ENCODE data around the gene QSER1. TPM values are rescaled to one million over a fixed set of nuclear protein-coding genes. Genes with fewer than 3 reads are reported as not detected.

QSER1 gene
- total and polyA plus RNA-seq, 5 donors from 2014 or later: 0.48 to 9.4 (median 0.67) TPM

GRCh38 chr11:33017965-33018364 is 125.4 kb downstream of the QSER1 start:
- Mint-ChIP-seq H3K27ac (no peak overlapping the region), H3K27me3 (peaks cover 74% of the 10 kb centered on the region), H3K9me3 (peaks cover 0 to 2% (median 0%) of the 10 kb centered on the region in 7 donors), H3K4me3 (peak overlapping the region in 1 of 4 donors; percentile 45), H3K4me1 (peaks cover 0 to 47% (median 19%) of the 10 kb centered on the region in 4 donors), H3K36me3 (no peaks in the 10 kb centered on the region)
- H3K4me3 ChIP-seq (ENCODE audit: low read depth, low read length): no peak overlapping the region
- DNase-seq (no peak), ATAC-seq (ENCODE audit: low read depth in 2 of 2) (no peak)
- no peaks in the 10 kb centered on the region for H3K36me3 ChIP-seq (ENCODE audit: control insufficient read depth, insufficient read depth, low read length)
- no peaks in the 10 kb centered on the region for H3K9me3 ChIP-seq (ENCODE audit: control insufficient read depth in 2 of 2, low read length in 2 of 2)
- peaks cover 32% of the 10 kb centered on the region for H3K27me3 ChIP-seq (ENCODE audit: control insufficient read depth, insufficient read depth, low read length)
- H3K4me1 ChIP-seq (ENCODE audit: control insufficient read depth, insufficient read depth, low read length, poor library complexity, severe bottlenecking): peaks cover 14% of the 10 kb centered on the region
- H3K27ac ChIP-seq (ENCODE audit: insufficient read depth, low read length, poor library complexity, severe bottlenecking): no peak overlapping the region

GRCh38 chr11:33018840-33019239 is 126.2 kb downstream of the QSER1 start:
- no peak for DNase-seq
- Mint-ChIP-seq H3K36me3 (no peaks in the 10 kb centered on the region), H3K27ac (no peak overlapping the region), H3K4me1 (peaks cover 0 to 42% (median 14%) of the 10 kb centered on the region in 4 donors), H3K9me3 (no peaks in the 10 kb centered on the region), H3K4me3 (peak overlapping the region in 1 of 4 donors; percentile 21), H3K27me3 (peaks cover 72% of the 10 kb centered on the region)
- H3K9me3 ChIP-seq (ENCODE audit: control insufficient read depth in 2 of 2, low read length in 2 of 2): no peaks in the 10 kb centered on the region
- H3K27ac ChIP-seq (ENCODE audit: insufficient read depth, low read length, poor library complexity, severe bottlenecking): no peak overlapping the region
- peaks cover 32% of the 10 kb centered on the region for H3K27me3 ChIP-seq (ENCODE audit: control insufficient read depth, insufficient read depth, low read length)
- peaks cover 14% of the 10 kb centered on the region for H3K4me1 ChIP-seq (ENCODE audit: control insufficient read depth, insufficient read depth, low read length, poor library complexity, severe bottlenecking)
- no peak overlapping the region for H3K4me3 ChIP-seq (ENCODE audit: low read depth, low read length)
- H3K36me3 ChIP-seq (ENCODE audit: control insufficient read depth, insufficient read depth, low read length): no peaks in the 10 kb centered on the region
- no peak for ATAC-seq (ENCODE audit: low read depth in 2 of 2)

DNA sequence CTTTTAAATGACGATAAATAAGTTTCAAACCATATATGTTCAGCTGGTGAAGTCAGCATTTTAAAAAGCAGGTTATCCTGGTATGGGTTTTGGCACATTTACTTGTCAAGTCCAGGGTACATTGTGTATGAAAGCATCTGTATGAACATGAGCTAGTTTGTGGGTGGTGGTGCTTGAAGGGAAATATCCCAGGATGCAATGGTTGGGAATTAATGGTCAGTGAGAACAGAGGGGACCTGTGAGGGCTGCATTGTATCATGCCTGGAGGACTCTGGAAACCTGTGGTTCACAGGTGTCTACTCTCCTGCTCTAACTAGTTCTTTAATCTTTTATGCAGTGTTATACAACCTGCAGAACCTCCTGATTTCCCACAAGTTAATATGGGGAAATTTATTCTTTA is 128.9 kb downstream of the QSER1 start:
- Mint-ChIP-seq H3K4me3 (no peak overlapping the region), H3K4me1 (peaks cover 0 to 27% (median 8%) of the 10 kb centered on the region in 4 donors), H3K36me3 (no peaks in the 10 kb centered on the region), H3K27me3 (peaks cover 72% of the 10 kb centered on the region), H3K27ac (peak overlapping the region in 1 of 3 donors; percentile 61), H3K9me3 (no peaks in the 10 kb centered on the region)
- Histone ChIP-seq H3K4me1 (ENCODE audit: control insufficient read depth, insufficient read depth, low read length, poor library complexity, severe bottlenecking) (peaks cover 1% of the 10 kb centered on the region), H3K27ac (ENCODE audit: insufficient read depth, low read length, poor library complexity, severe bottlenecking) (no peak overlapping the region), H3K4me3 (ENCODE audit: low read depth, low read length) (no peak overlapping the region), H3K27me3 (ENCODE audit: control insufficient read depth, insufficient read depth, low read length) (peaks cover 30% of the 10 kb centered on the region), H3K36me3 (ENCODE audit: control insufficient read depth, insufficient read depth, low read length) (no peaks in the 10 kb centered on the region), H3K9me3 (ENCODE audit: control insufficient read depth in 2 of 2, low read length in 2 of 2) (no peaks in the 10 kb centered on the region)
- ATAC-seq (ENCODE audit: low read depth in 2 of 2) (no peak), DNase-seq (no peak)

DNA sequence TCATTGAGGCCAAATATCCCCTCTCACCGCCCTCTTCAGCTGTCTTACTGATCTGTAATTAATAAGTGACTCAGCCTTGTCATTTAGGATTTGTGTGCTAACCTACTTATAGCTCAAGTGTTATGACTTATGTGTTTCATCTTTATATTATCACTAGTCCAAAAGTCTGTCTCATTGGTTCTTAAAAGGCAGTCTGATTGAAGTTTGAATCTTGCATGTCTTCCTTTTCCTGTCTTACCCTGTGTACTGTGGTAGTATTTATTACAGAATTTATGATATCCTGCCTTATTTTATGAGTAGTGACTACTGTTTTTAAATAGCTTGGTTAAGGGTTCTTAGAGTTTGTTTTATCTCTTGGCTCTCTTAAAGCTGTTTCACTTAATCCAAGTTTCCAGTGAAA is 129.3 kb downstream of the QSER1 start:
- Mint-ChIP-seq H3K4me1 (peaks cover 0 to 24% (median 8%) of the 10 kb centered on the region in 4 donors), H3K27ac (peak overlapping the region in 1 of 3 donors; percentile 61), H3K36me3 (no peaks in the 10 kb centered on the region), H3K9me3 (peaks cover 0 to 1% (median 0%) of the 10 kb centered on the region in 7 donors), H3K4me3 (peak overlapping the region in 1 of 4 donors; percentile 28), H3K27me3 (peaks cover 68% of the 10 kb centered on the region)
- Histone ChIP-seq H3K27me3 (ENCODE audit: control insufficient read depth, insufficient read depth, low read length) (peaks cover 25% of the 10 kb centered on the region), H3K27ac (ENCODE audit: insufficient read depth, low read length, poor library complexity, severe bottlenecking) (no peak overlapping the region), H3K9me3 (ENCODE audit: control insufficient read depth in 2 of 2, low read length in 2 of 2) (no peaks in the 10 kb centered on the region), H3K4me1 (ENCODE audit: control insufficient read depth, insufficient read depth, low read length, poor library complexity, severe bottlenecking) (no peaks in the 10 kb centered on the region), H3K36me3 (ENCODE audit: control insufficient read depth, insufficient read depth, low read length) (no peaks in the 10 kb centered on the region), H3K4me3 (ENCODE audit: low read depth, low read length) (no peak overlapping the region)
- peak; percentile 40 to 65 for ATAC-seq (ENCODE audit: low read depth in 2 of 2)
- DNase-seq: peak in 1 of 3 donors; percentile 11

GRCh38 chr11:33025339-33025722 is 132.7 kb downstream of the QSER1 start:
- H3K4me3 Mint-ChIP-seq: no peak overlapping the region
- Histone ChIP-seq H3K4me3 (ENCODE audit: low read depth, low read length) (no peak overlapping the region), H3K36me3 (ENCODE audit: control insufficient read depth, insufficient read depth, low read length) (no peaks in the 10 kb centered on the region), H3K4me1 (ENCODE audit: control insufficient read depth, insufficient read depth, low read length, poor library complexity, severe bottlenecking) (no peaks in the 10 kb centered on the region), H3K9me3 (ENCODE audit: control insufficient read depth in 2 of 2, low read length in 2 of 2) (no peaks in the 10 kb centered on the region), H3K27me3 (ENCODE audit: control insufficient read depth, insufficient read depth, low read length) (peaks cover 4% of the 10 kb centered on the region), H3K27ac (ENCODE audit: insufficient read depth, low read length, poor library complexity, severe bottlenecking) (no peak overlapping the region)
- no peak overlapping the region for H3K27ac Mint-ChIP-seq
- H3K36me3 Mint-ChIP-seq: no peaks in the 10 kb centered on the region
- DNase-seq (no peak), ATAC-seq (ENCODE audit: low read depth in 2 of 2) (no peak)
- H3K27me3 Mint-ChIP-seq: peaks cover 50% of the 10 kb centered on the region
- H3K9me3 Mint-ChIP-seq: peaks cover 0 to 1% (median 0%) of the 10 kb centered on the region in 7 donors
- H3K4me1 Mint-ChIP-seq: peaks cover 0 to 14% (median 6%) of the 10 kb centered on the region in 4 donors

GRCh38 chr11:33027233-33027632 is 134.6 kb downstream of the QSER1 start:
- Histone ChIP-seq H3K27me3 (ENCODE audit: control insufficient read depth, insufficient read depth, low read length) (peaks cover 8% of the 10 kb centered on the region), H3K4me1 (ENCODE audit: control insufficient read depth, insufficient read depth, low read length, poor library complexity, severe bottlenecking) (no peaks in the 10 kb centered on the region), H3K36me3 (ENCODE audit: control insufficient read depth, insufficient read depth, low read length) (no peaks in the 10 kb centered on the region), H3K4me3 (ENCODE audit: low read depth, low read length) (no peak overlapping the region), H3K27ac (ENCODE audit: insufficient read depth, low read length, poor library complexity, severe bottlenecking) (no peak overlapping the region), H3K9me3 (ENCODE audit: control insufficient read depth in 2 of 2, low read length in 2 of 2) (no peaks in the 10 kb centered on the region)
- Mint-ChIP-seq H3K36me3 (no peaks in the 10 kb centered on the region), H3K4me3 (no peak overlapping the region), H3K9me3 (peaks cover 0 to 1% (median 0%) of the 10 kb centered on the region in 7 donors), H3K27ac (no peak overlapping the region), H3K27me3 (peaks cover 57% of the 10 kb centered on the region), H3K4me1 (peaks cover 0 to under 1% (median under 1%) of the 10 kb centered on the region in 4 donors)
- no peak for DNase-seq
- no peak for ATAC-seq (ENCODE audit: low read depth in 2 of 2)

DNA sequence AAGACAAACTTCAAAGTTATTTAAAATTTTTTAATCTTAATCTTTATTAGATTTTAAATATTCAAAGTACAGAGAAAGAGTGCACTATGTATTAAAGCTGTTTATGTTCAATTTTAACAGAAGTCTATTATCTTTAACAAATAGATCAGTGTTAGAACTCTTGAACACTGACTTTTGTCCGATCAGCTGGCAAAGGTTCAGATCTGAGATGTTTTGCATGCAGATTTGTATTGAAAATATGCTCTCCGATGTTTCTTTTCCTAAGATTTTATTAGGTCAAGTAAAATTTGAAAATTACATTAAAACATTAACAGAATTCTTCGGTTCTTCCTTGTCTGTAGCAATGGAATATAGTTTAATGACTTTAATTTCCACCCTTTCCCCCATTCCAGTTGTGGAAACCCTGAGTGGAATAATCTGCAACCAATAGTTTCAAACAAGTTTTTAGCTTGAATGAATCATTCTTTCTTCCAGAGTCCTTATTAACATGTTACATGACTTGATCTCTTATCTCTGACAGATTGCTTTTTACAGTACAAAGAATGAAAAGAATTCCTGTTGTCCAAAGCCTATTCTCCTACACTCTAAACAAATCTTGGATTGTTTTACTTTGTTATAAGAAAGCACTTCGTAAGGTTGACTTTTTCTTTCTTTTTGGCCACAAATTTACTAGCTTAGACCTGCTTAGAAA is 135.4 kb downstream of the QSER1 start:
- DNase-seq (no peak), ATAC-seq (ENCODE audit: low read depth in 2 of 2) (no peak)
- Histone ChIP-seq H3K4me1 (ENCODE audit: control insufficient read depth, insufficient read depth, low read length, poor library complexity, severe bottlenecking) (no peaks in the 10 kb centered on the region), H3K27me3 (ENCODE audit: control insufficient read depth, insufficient read depth, low read length) (peaks cover 11% of the 10 kb centered on the region), H3K4me3 (ENCODE audit: low read depth, low read length) (no peak overlapping the region), H3K9me3 (ENCODE audit: control insufficient read depth in 2 of 2, low read length in 2 of 2) (no peaks in the 10 kb centered on the region), H3K27ac (ENCODE audit: insufficient read depth, low read length, poor library complexity, severe bottlenecking) (no peak overlapping the region), H3K36me3 (ENCODE audit: control insufficient read depth, insufficient read depth, low read length) (no peaks in the 10 kb centered on the region)
- peaks cover 60% of the 10 kb centered on the region for H3K27me3 Mint-ChIP-seq
- H3K9me3 Mint-ChIP-seq: peaks cover 0 to 1% (median 0%) of the 10 kb centered on the region in 7 donors
- no peaks in the 10 kb centered on the region for H3K36me3 Mint-ChIP-seq
- H3K4me3 Mint-ChIP-seq: peak overlapping the region in 1 of 4 donors; percentile 40
- H3K27ac Mint-ChIP-seq: peak overlapping the region in 1 of 3 donors; percentile 46
- no peaks in the 10 kb centered on the region for H3K4me1 Mint-ChIP-seq

GRCh38 chr11:33028537-33028914 is 135.9 kb downstream of the QSER1 start:
- H3K9me3 Mint-ChIP-seq: peaks cover 0 to 1% (median 0%) of the 10 kb centered on the region in 7 donors
- no peak overlapping the region for H3K4me3 Mint-ChIP-seq
- H3K4me1 Mint-ChIP-seq: no peaks in the 10 kb centered on the region
- DNase-seq (no peak), ATAC-seq (ENCODE audit: low read depth in 2 of 2) (no peak)
- Histone ChIP-seq H3K4me3 (ENCODE audit: low read depth, low read length) (no peak overlapping the region), H3K27ac (ENCODE audit: insufficient read depth, low read length, poor library complexity, severe bottlenecking) (no peak overlapping the region), H3K27me3 (ENCODE audit: control insufficient read depth, insufficient read depth, low read length) (peaks cover 16% of the 10 kb centered on the region), H3K4me1 (ENCODE audit: control insufficient read depth, insufficient read depth, low read length, poor library complexity, severe bottlenecking) (no peaks in the 10 kb centered on the region), H3K36me3 (ENCODE audit: control insufficient read depth, insufficient read depth, low read length) (no peaks in the 10 kb centered on the region), H3K9me3 (ENCODE audit: control insufficient read depth in 2 of 2, low read length in 2 of 2) (no peaks in the 10 kb centered on the region)
- no peaks in the 10 kb centered on the region for H3K36me3 Mint-ChIP-seq
- peak overlapping the region in 1 of 3 donors; percentile 46 for H3K27ac Mint-ChIP-seq
- H3K27me3 Mint-ChIP-seq: peaks cover 59% of the 10 kb centered on the region
